Upper lobe of right lung (tissue), 1 donor: ENCODE measurements around the gene PIGR. TPM values are rescaled to one million over a fixed set of nuclear protein-coding genes. Genes with fewer than 3 reads are reported as not detected.

Experiments used
- ATAC-seq: fragments of 200-7000 bp; cut with Tn5 transposase; one replicate; pipeline ENCODE4 v1.9.1; 2020; ENCODE audit warnings: mild to moderate bottlenecking, moderate library complexity
- DNase-seq: peaks from one replicate; pipeline ENCODE4 v3.0.0-alpha.2; 2020
- H3K27ac ChIP-seq: fragments of 200-600 bp; one replicate; pipeline ENCODE4 v1.8.0; 2022
- H3K27me3 ChIP-seq: fragments of 200-600 bp; one replicate; pipeline ENCODE4 v1.8.0; 2022; ENCODE audit warnings: mild to moderate bottlenecking
- H3K36me3 ChIP-seq: fragments of 200-600 bp; one replicate; pipeline ENCODE4 v1.8.0; 2022
- H3K4me1 ChIP-seq: fragments of 200-600 bp; one replicate; pipeline ENCODE4 v1.8.0; 2022
- H3K4me3 ChIP-seq: fragments of 200-600 bp; one replicate; pipeline ENCODE4 v1.8.0; 2022; ENCODE audit warnings: mild to moderate bottlenecking
- H3K9me3 ChIP-seq: fragments of 200-600 bp; one replicate; pipeline ENCODE4 v1.8.0; 2022
- intact Hi-C: fragments of 100-400 bp; cut with DNase I; formaldehyde crosslinking; loops from one replicate; pipeline ENCODE4 v1.11.0; 2022
- total RNA-seq: library from RNA; stranded (reverse); fragmentation: NEBNext Ultra II Directional; extraction: Animal tissue kit (Norgen Biotek cat#: 25700); gene quantifications from one replicate; pipeline ENCODE4 v1.2.1, GENCODE V29; 2021
- TF ChIP-seq, protein P1 (sequence below): fragments of 200-600 bp; IDR thresholded peaks from one replicate; pipeline ENCODE4 v1.8.0; 2022; ENCODE audit warnings: antibody characterized with exemption
- donor health status: DM: no; HTN: yes; CAD: no; lungs with severe emphysema.

Gene PIGR
- total RNA-seq, 1 donor from 2014 or later: 700 TPM

DNA sequence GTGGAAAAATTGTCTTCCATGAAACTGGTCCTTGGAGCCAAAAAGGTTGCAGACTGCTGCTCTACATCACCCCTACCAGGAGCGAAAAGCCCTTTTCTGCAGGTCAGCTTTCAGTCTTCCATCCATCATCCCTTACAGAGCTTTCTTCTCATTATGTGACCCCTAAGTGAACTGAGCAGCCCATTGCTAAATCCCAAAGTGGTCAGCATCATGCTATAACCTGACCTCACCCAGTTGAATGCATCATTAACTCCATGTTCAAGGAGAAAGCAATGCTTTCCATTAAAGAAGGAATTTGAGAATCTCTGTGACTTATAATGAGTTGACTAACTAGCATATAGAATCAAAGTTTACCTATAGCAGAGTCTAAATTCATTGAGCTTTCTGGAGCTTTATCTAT is 59.4 kb downstream of the PIGR start:
- H3K27ac ChIP-seq: no peak overlapping the region
- no peaks in the 10 kb centered on the region for H3K9me3 ChIP-seq
- TF ChIP-seq, protein P1, sequence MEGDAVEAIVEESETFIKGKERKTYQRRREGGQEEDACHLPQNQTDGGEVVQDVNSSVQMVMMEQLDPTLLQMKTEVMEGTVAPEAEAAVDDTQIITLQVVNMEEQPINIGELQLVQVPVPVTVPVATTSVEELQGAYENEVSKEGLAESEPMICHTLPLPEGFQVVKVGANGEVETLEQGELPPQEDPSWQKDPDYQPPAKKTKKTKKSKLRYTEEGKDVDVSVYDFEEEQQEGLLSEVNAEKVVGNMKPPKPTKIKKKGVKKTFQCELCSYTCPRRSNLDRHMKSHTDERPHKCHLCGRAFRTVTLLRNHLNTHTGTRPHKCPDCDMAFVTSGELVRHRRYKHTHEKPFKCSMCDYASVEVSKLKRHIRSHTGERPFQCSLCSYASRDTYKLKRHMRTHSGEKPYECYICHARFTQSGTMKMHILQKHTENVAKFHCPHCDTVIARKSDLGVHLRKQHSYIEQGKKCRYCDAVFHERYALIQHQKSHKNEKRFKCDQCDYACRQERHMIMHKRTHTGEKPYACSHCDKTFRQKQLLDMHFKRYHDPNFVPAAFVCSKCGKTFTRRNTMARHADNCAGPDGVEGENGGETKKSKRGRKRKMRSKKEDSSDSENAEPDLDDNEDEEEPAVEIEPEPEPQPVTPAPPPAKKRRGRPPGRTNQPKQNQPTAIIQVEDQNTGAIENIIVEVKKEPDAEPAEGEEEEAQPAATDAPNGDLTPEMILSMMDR: no peak
- no peak overlapping the region for H3K4me3 ChIP-seq
- ATAC-seq (no peak), DNase-seq (no peak)
- H3K36me3 ChIP-seq: no peaks in the 10 kb centered on the region
- H3K27me3 ChIP-seq: no peaks in the 10 kb centered on the region
- intact Hi-C loops: no loop called here
- peaks cover 23% of the 10 kb centered on the region for H3K4me1 ChIP-seq

DNA sequence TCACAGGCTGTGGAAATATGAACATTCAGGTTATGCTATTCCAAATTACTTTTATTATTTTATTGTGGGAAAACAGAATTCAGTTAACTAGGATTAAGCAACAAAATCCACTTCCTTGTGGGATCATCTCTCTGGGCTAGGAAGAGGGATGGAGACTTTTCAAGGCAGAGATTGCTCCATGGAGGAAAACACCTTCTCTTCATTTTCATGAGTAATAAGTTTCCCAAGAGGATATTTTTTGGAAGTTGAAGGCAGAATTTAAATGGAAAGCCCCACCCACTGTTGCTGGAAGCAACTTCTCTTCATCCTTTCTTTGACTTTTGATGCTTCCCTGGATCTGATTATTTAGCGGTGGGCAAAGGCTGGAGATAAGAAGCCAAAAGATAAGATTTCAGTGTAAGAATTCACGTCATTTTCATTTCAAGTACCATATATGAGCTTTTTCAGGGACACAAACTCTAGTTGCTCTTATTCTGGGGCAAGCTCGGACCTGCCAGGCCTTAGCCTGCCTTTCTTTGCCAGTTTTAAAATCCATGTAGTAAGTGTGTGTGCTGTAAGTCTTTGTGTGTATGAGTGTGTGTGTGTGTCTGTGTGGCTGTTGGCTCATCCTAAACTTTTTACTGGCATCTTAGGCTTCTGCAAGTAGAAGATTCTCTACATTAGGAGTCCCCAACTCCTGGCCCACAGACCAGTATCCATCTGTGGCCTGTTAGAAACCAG is 60.8 kb downstream of the PIGR start:
- Histone ChIP-seq H3K27me3 (no peaks in the 10 kb centered on the region), H3K27ac (no peak overlapping the region), H3K4me3 (no peak overlapping the region), H3K4me1 (peaks cover 13% of the 10 kb centered on the region), H3K9me3 (no peaks in the 10 kb centered on the region), H3K36me3 (no peaks in the 10 kb centered on the region)
- ATAC-seq (no peak), DNase-seq (no peak)
- intact Hi-C loops: no loop called here
- TF ChIP-seq, protein P1: no peak

DNA sequence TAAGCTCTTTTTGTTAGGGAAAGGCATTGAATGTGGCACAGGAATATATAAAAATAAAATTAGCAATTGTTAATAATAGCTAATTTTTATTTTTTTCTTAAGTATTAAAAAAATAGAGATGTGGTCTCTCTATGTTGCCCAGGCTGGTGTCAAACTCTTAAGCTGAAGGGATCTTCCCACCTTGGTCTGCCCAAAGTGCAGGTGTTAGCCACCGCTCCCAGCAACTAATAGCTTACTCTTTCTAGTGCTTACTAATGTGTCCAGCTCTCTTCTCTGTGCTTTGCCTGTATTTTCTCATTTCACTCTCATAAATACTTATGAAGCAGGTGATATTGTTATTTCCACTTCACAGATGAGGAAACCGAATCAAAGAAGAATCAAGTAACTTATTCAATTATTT is 62.4 kb downstream of the PIGR start:
- no peaks in the 10 kb centered on the region for H3K36me3 ChIP-seq
- H3K9me3 ChIP-seq: no peaks in the 10 kb centered on the region
- ATAC-seq (no peak), DNase-seq (no peak)
- H3K27me3 ChIP-seq: no peaks in the 10 kb centered on the region
- H3K27ac ChIP-seq: no peak overlapping the region
- no peaks in the 10 kb centered on the region for H3K4me1 ChIP-seq
- intact Hi-C loops: no loop called here
- TF ChIP-seq, protein P1: no peak
- H3K4me3 ChIP-seq: no peak overlapping the region

DNA sequence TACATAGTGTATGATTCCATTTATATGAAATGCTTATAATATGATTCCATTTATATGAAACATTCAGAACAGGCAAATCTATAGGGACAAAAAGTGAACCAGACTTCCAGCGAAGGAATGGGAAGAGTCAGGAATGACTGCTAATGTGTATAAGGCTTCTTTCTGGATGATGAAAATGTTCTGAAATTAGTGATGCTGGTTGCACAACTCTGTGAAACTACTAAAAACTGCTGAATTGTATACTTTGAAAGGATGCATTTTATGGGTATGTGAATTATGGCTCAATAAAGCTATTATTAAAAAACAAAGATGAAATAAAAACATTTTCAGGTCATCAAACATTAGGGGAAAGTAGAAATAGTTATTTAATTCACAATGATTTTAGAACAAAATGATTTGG is 63.1 kb downstream of the PIGR start:
- no peak overlapping the region for H3K27ac ChIP-seq
- H3K27me3 ChIP-seq: no peaks in the 10 kb centered on the region
- ATAC-seq (no peak), DNase-seq (no peak)
- H3K4me3 ChIP-seq: no peak overlapping the region
- intact Hi-C loops: no loop called here
- TF ChIP-seq, protein P1: no peak
- peaks cover 6% of the 10 kb centered on the region for H3K9me3 ChIP-seq
- no peaks in the 10 kb centered on the region for H3K36me3 ChIP-seq
- no peaks in the 10 kb centered on the region for H3K4me1 ChIP-seq

DNA sequence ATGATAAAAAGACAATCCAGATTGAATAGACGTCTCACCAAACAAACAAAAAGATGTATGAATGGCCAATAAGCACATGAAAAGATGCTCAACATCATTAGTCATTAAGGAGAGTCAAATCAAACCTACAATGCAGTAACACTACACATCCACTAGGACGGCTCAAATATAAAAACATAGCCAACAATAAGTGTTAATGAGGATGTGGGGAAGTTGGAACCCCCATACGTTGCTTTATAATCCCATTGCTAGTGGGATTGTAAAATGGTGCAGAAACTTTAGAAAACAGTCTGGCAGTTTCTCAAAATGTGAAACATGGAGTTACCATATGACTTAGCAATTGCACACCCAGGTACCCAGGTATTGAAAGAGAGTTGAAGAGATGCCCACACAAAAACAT is 63.7 kb downstream of the PIGR start:
- Histone ChIP-seq H3K36me3 (no peaks in the 10 kb centered on the region), H3K4me3 (no peak overlapping the region), H3K27me3 (no peaks in the 10 kb centered on the region), H3K27ac (no peak overlapping the region), H3K9me3 (peaks cover 9% of the 10 kb centered on the region), H3K4me1 (no peaks in the 10 kb centered on the region)
- no peak for ATAC-seq
- intact Hi-C loops: no loop called here
- DNase-seq: no peak
- TF ChIP-seq, protein P1: no peak

DNA sequence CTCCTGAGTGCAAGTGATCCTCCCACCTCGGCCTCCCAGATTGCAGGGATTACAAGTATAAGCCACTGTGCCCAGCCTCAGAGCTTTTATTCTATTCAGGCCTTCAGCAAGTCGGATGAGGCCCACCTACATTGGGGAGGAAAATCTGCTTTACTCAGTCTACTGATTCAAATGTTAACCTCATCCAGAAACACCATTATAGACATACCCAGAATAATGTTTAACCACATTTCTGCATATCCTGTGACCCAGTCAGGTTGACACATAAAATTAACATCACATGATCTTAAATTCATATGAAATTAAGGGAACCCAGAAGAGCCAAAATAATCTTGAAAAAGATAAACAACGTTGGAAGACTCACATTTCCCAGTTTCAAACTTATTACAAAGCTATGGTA is 66.0 kb downstream of the PIGR start:
- no peak for DNase-seq
- Histone ChIP-seq H3K36me3 (no peaks in the 10 kb centered on the region), H3K27me3 (no peaks in the 10 kb centered on the region), H3K4me3 (no peak overlapping the region), H3K4me1 (no peaks in the 10 kb centered on the region), H3K27ac (no peak overlapping the region), H3K9me3 (peaks cover 9% of the 10 kb centered on the region)
- TF ChIP-seq, protein P1: no peak
- intact Hi-C loops: no loop called here
- ATAC-seq: no peak
